ENCODE data around the gene GDI1.

GDI1 gene

DNA sequence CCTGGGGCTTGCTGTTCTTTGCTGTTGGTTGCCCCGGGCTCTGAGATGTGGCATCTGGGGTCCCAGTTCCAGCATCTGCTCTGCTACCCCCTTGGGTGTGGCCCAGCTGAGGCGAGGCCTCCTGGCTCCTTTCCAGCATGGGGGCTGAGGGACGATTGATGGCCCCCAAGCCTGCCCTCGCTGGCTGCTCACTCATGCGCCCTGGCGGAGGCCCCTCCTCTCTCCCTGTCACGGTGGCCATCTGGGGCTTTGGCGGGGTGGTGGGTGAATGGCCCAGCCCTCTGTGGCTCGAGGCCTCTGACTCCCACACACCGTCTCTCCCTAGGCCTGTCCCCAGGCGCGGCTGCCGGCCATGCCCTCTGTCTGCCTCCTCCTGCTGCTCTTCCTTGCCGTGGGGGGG is 22.9 kb downstream of the GDI1 start:
- no peak overlapping the region for H3K4me3 ChIP-seq (ENCODE audit: insufficient read depth, low read depth, low read length, poor library complexity, severe bottlenecking)
- H3K27me3 ChIP-seq (replicated peaks; ENCODE audit: control insufficient read depth, insufficient read depth, low read length, poor library complexity, severe bottlenecking): no peaks in the 10 kb centered on the region
- peaks cover 3% of the 10 kb centered on the region for H3K36me3 ChIP-seq (ENCODE audit: control insufficient read depth, insufficient read depth, low read length)
- DNase-seq: no peak
- H3K9me3 ChIP-seq (ENCODE audit: control insufficient read depth, low read length): no peaks in the 10 kb centered on the region
- no peak overlapping the region for H3K27ac ChIP-seq (ENCODE audit: insufficient read depth, low read length, poor library complexity, severe bottlenecking)
- peaks cover 4% of the 10 kb centered on the region for H3K4me1 ChIP-seq (ENCODE audit: control insufficient read depth, insufficient read depth, low read length, poor library complexity, severe bottlenecking)

DNA sequence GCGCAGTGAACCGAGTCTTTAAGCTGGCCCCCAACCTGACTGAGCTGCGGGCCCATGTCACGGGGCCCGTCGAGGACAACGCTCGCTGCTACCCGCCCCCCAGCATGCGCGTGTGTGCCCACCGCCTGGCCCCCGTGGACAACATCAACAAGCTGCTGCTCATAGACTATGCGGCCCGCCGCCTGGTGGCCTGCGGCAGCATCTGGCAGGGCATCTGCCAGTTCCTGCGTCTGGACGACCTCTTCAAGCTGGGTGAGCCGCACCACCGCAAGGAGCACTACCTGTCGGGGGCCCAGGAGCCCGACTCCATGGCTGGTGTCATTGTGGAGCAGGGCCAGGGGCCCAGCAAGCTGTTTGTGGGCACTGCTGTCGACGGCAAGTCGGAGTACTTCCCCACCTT is 23.4 kb downstream of the GDI1 start:
- Histone ChIP-seq H3K4me3 (ENCODE audit: insufficient read depth, low read depth, low read length, poor library complexity, severe bottlenecking) (no peak overlapping the region), H3K36me3 (ENCODE audit: control insufficient read depth, insufficient read depth, low read length) (peaks cover 3% of the 10 kb centered on the region), H3K9me3 (ENCODE audit: control insufficient read depth, low read length) (no peaks in the 10 kb centered on the region), H3K27me3 (replicated peaks; ENCODE audit: control insufficient read depth, insufficient read depth, low read length, poor library complexity, severe bottlenecking) (no peaks in the 10 kb centered on the region), H3K27ac (ENCODE audit: insufficient read depth, low read length, poor library complexity, severe bottlenecking) (no peak overlapping the region), H3K4me1 (ENCODE audit: control insufficient read depth, insufficient read depth, low read length, poor library complexity, severe bottlenecking) (peaks cover 4% of the 10 kb centered on the region)
- no peak for DNase-seq

DNA sequence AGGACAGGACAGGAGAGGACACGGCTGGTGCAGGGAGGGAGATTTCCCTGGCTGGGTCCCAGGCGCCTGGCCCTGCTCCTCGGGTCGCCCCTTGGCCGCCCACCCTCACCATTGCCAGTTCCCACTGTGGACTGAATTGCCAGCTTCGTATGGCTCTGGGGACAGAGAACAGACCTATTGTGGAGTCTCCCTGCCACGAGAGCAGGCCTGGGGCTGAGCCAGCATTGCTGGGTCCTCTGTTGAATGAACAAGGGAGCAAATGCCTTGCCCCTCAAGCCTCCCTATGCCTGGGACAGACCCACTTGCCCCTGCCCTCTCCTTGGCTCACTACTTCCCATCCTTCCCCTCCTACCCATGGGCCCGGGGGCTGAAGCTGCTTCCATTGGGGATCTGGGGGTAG is 25.4 kb downstream of the GDI1 start:
- no peak for DNase-seq
- H3K27ac ChIP-seq (ENCODE audit: insufficient read depth, low read length, poor library complexity, severe bottlenecking): no peak overlapping the region
- no peaks in the 10 kb centered on the region for H3K9me3 ChIP-seq (ENCODE audit: control insufficient read depth, low read length)
- peaks cover 11% of the 10 kb centered on the region for H3K36me3 ChIP-seq (ENCODE audit: control insufficient read depth, insufficient read depth, low read length)
- H3K27me3 ChIP-seq (replicated peaks; ENCODE audit: control insufficient read depth, insufficient read depth, low read length, poor library complexity, severe bottlenecking): no peaks in the 10 kb centered on the region
- H3K4me1 ChIP-seq (ENCODE audit: control insufficient read depth, insufficient read depth, low read length, poor library complexity, severe bottlenecking): peaks cover 4% of the 10 kb centered on the region
- no peak overlapping the region for H3K4me3 ChIP-seq (ENCODE audit: insufficient read depth, low read depth, low read length, poor library complexity, severe bottlenecking)

DNA sequence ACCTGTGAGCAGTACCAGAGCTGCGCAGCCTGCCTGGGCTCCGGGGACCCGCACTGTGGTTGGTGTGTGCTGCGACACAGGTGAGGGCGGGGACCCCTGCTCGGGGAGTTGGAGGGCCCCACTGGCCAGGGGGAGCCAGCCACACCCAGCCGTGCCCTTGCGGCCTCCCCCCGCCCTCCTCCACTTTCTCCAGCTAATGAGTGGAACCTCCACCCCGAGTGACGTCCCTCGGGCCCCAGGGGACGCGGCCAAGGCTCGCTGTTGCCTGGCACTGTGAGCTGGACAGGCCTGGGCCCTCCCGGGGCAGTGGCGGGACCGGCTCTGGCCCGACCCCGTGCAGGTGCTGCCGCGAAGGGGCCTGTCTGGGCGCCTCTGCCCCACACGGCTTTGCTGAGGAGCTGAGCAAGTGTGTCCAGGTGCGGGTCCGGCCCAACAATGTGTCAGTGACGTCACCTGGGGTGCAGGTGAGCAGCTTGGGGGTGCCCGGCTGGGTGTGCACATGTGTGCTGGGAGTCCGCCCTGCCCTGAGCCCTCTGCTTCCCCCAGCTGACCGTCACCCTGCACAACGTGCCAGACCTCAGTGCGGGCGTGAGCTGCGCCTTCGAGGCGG is 26.8 kb downstream of the GDI1 start:
- Histone ChIP-seq H3K27ac (ENCODE audit: insufficient read depth, low read length, poor library complexity, severe bottlenecking) (no peak overlapping the region), H3K4me1 (ENCODE audit: control insufficient read depth, insufficient read depth, low read length, poor library complexity, severe bottlenecking) (peaks cover 4% of the 10 kb centered on the region), H3K27me3 (replicated peaks; ENCODE audit: control insufficient read depth, insufficient read depth, low read length, poor library complexity, severe bottlenecking) (no peaks in the 10 kb centered on the region), H3K4me3 (ENCODE audit: insufficient read depth, low read depth, low read length, poor library complexity, severe bottlenecking) (no peak overlapping the region), H3K9me3 (ENCODE audit: control insufficient read depth, low read length) (no peaks in the 10 kb centered on the region), H3K36me3 (ENCODE audit: control insufficient read depth, insufficient read depth, low read length) (peaks cover 11% of the 10 kb centered on the region)
- no peak for DNase-seq

DNA sequence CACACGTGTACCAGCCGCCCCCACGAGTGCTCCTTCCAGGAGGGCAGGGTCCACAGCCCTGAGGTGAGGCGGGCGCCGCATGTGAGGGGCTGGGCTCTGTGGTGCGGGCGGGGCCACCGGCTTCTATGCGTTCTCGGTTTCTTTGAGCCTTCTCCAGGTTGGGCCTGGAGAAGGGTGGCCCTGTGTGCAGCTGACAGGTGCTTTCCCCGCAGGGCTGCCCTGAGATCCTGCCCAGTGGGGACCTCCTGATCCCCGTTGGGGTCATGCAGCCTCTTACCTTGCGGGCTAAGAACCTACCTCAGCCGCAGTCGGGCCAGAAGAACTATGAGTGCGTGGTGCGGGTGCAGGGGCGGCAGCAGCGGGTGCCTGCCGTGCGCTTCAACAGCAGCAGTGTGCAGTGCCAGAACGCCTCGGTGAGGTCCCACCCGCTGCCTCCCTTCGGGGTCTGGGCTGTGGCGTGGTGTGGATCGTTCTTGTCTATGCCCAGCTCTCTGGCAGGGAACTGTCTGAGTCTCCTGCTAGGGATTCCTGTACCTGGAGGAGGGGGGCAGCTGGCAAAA is 27.9 kb downstream of the GDI1 start:
- no peak for DNase-seq
- H3K36me3 ChIP-seq (ENCODE audit: control insufficient read depth, insufficient read depth, low read length): peaks cover 16% of the 10 kb centered on the region
- H3K4me3 ChIP-seq (ENCODE audit: insufficient read depth, low read depth, low read length, poor library complexity, severe bottlenecking): no peak overlapping the region
- no peaks in the 10 kb centered on the region for H3K9me3 ChIP-seq (ENCODE audit: control insufficient read depth, low read length)
- no peak overlapping the region for H3K27ac ChIP-seq (ENCODE audit: insufficient read depth, low read length, poor library complexity, severe bottlenecking)
- H3K4me1 ChIP-seq (ENCODE audit: control insufficient read depth, insufficient read depth, low read length, poor library complexity, severe bottlenecking): peaks cover 3% of the 10 kb centered on the region
- no peaks in the 10 kb centered on the region for H3K27me3 ChIP-seq (replicated peaks; ENCODE audit: control insufficient read depth, insufficient read depth, low read length, poor library complexity, severe bottlenecking)

DNA sequence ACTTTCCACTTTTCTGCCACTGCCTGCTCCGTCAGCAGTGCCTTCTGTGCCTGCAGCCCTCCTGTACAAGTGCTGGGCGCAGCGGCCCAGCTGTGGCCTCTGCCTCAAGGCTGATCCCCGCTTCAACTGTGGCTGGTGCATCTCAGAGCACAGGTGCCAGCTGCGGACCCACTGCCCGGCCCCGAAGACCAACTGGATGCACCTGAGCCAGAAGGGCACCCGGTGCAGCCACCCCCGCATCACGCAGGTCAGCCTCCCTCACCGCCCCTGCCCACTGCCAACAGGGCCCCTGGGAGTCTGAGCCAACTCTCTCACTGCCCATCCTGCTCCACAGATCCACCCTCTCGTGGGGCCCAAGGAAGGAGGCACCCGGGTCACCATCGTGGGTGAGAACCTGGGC is 28.6 kb downstream of the GDI1 start:
- Histone ChIP-seq H3K27me3 (replicated peaks; ENCODE audit: control insufficient read depth, insufficient read depth, low read length, poor library complexity, severe bottlenecking) (no peaks in the 10 kb centered on the region), H3K27ac (ENCODE audit: insufficient read depth, low read length, poor library complexity, severe bottlenecking) (no peak overlapping the region), H3K4me3 (ENCODE audit: insufficient read depth, low read depth, low read length, poor library complexity, severe bottlenecking) (no peak overlapping the region), H3K36me3 (ENCODE audit: control insufficient read depth, insufficient read depth, low read length) (peaks cover 23% of the 10 kb centered on the region), H3K4me1 (ENCODE audit: control insufficient read depth, insufficient read depth, low read length, poor library complexity, severe bottlenecking) (no peaks in the 10 kb centered on the region), H3K9me3 (ENCODE audit: control insufficient read depth, low read length) (no peaks in the 10 kb centered on the region)
- no peak for DNase-seq

DNA sequence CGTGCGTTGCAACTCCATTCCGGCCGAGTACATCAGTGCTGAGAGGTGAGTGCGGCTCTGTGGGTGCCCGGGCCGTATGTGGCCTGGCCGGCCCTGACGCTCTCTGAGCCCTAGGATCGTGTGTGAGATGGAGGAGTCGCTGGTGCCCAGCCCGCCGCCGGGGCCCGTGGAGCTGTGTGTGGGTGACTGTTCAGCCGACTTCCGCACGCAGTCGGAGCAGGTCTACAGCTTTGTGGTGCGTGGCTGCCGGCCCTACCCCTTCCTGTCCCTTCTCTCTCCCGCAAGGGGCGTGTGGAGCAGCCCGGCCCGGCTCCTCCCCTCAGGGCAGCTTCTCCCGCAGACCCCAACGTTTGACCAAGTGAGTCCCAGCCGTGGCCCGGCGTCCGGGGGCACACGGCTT is 29.1 kb downstream of the GDI1 start:
- Histone ChIP-seq H3K9me3 (ENCODE audit: control insufficient read depth, low read length) (no peaks in the 10 kb centered on the region), H3K4me1 (ENCODE audit: control insufficient read depth, insufficient read depth, low read length, poor library complexity, severe bottlenecking) (no peaks in the 10 kb centered on the region), H3K36me3 (ENCODE audit: control insufficient read depth, insufficient read depth, low read length) (peaks cover 25% of the 10 kb centered on the region), H3K27me3 (replicated peaks; ENCODE audit: control insufficient read depth, insufficient read depth, low read length, poor library complexity, severe bottlenecking) (no peaks in the 10 kb centered on the region), H3K4me3 (ENCODE audit: insufficient read depth, low read depth, low read length, poor library complexity, severe bottlenecking) (no peak overlapping the region), H3K27ac (ENCODE audit: insufficient read depth, low read length, poor library complexity, severe bottlenecking) (no peak overlapping the region)
- DNase-seq: no peak

DNA sequence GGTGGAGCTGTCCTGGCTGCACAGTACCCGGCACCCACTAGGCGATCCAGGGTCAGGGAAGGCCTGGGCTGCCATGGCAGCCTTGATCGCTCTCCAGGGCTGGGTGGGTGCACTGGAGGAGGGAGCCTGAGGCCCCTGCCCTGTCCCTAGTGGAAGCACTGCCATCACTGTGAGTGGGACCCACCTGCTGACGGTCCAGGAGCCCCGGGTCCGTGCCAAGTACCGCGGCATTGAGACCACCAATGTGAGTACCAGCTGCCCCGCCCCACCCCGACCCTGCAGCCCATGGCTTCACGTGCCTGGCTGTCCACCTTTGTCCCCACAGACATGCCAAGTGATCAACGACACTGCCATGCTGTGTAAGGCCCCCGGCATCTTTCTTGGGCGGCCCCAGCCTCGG is 30.0 kb downstream of the GDI1 start:
- H3K4me1 ChIP-seq (ENCODE audit: control insufficient read depth, insufficient read depth, low read length, poor library complexity, severe bottlenecking): no peaks in the 10 kb centered on the region
- H3K36me3 ChIP-seq (ENCODE audit: control insufficient read depth, insufficient read depth, low read length): peaks cover 25% of the 10 kb centered on the region
- no peaks in the 10 kb centered on the region for H3K27me3 ChIP-seq (replicated peaks; ENCODE audit: control insufficient read depth, insufficient read depth, low read length, poor library complexity, severe bottlenecking)
- no peak for DNase-seq
- H3K4me3 ChIP-seq (ENCODE audit: insufficient read depth, low read depth, low read length, poor library complexity, severe bottlenecking): no peak overlapping the region
- no peaks in the 10 kb centered on the region for H3K9me3 ChIP-seq (ENCODE audit: control insufficient read depth, low read length)
- H3K27ac ChIP-seq (ENCODE audit: insufficient read depth, low read length, poor library complexity, severe bottlenecking): no peak overlapping the region

DNA sequence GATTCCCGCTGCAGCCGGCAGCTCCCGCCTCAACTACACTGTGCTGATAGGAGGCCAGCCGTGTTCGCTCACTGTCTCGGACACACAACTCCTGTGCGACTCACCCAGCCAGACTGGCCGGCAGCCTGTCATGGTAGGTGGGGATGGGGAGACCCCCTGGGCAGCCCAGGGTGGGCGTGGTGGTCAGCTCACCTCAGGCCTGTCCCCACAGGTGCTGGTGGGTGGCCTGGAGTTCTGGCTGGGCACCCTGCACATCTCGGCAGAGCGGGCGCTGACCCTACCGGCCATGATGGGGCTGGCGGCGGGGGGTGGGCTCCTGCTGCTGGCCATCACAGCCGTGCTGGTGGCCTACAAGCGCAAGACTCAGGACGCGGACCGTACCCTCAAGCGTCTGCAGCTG is 30.6 kb downstream of the GDI1 start:
- Histone ChIP-seq H3K4me3 (ENCODE audit: insufficient read depth, low read depth, low read length, poor library complexity, severe bottlenecking) (no peak overlapping the region), H3K4me1 (ENCODE audit: control insufficient read depth, insufficient read depth, low read length, poor library complexity, severe bottlenecking) (no peaks in the 10 kb centered on the region), H3K27ac (ENCODE audit: insufficient read depth, low read length, poor library complexity, severe bottlenecking) (no peak overlapping the region), H3K27me3 (replicated peaks; ENCODE audit: control insufficient read depth, insufficient read depth, low read length, poor library complexity, severe bottlenecking) (no peaks in the 10 kb centered on the region), H3K9me3 (ENCODE audit: control insufficient read depth, low read length) (no peaks in the 10 kb centered on the region), H3K36me3 (ENCODE audit: control insufficient read depth, insufficient read depth, low read length) (peaks cover 25% of the 10 kb centered on the region)
- DNase-seq: no peak

DNA sequence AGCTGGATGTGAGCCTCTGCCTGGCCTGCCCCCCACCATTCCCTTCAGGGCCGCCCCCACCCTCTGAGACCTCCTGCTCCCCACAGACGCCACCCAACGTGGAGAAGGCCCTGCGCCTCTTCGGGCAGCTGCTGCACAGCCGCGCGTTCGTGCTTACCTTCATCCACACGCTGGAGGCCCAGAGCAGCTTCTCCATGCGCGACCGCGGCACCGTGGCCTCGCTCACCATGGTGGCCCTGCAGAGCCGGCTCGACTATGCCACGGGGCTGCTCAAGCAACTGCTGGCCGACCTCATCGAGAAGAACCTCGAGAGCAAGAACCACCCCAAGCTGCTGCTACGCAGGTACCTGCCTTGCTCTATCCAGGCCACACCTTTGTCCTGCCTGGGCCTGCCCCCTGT is 31.3 kb downstream of the GDI1 start:
- no peak for DNase-seq
- H3K9me3 ChIP-seq (ENCODE audit: control insufficient read depth, low read length): no peaks in the 10 kb centered on the region
- no peak overlapping the region for H3K27ac ChIP-seq (ENCODE audit: insufficient read depth, low read length, poor library complexity, severe bottlenecking)
- H3K4me3 ChIP-seq (ENCODE audit: insufficient read depth, low read depth, low read length, poor library complexity, severe bottlenecking): no peak overlapping the region
- H3K36me3 ChIP-seq (ENCODE audit: control insufficient read depth, insufficient read depth, low read length): peaks cover 25% of the 10 kb centered on the region
- no peaks in the 10 kb centered on the region for H3K27me3 ChIP-seq (replicated peaks; ENCODE audit: control insufficient read depth, insufficient read depth, low read length, poor library complexity, severe bottlenecking)
- no peaks in the 10 kb centered on the region for H3K4me1 ChIP-seq (ENCODE audit: control insufficient read depth, insufficient read depth, low read length, poor library complexity, severe bottlenecking)
